Measurements from ENCODE around the gene PYGO1. TPM values are rescaled to one million over a fixed set of nuclear protein-coding genes. Genes with fewer than 3 reads are reported as not detected.
"Not testable (repeated sequence)": the region's sequence is repeated elsewhere in the genome, so short reads cannot be mapped to it uniquely, and the experiment has no call there.

The PYGO1 gene
- total RNA-seq, 1 donor from 2014 or later = under 0.01 TPM

DNA sequence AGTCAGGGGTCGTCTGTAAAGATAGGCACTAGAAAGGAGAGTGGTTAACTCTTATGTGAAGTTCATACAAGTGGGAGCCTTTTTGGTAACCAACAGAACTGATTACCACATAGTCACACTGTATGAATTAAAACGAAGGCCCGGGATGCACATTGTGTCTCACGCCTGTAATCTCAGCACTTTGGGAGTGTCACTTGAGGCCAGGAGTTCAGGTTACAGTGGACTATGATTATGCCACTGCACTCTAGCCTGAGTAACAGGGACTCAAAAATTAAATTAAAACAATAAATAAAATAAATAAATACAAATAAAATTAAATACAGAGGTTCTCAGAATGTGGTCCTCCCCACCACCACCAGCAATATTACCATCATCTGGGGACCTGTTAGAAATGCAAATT is 80.6 kb downstream of the PYGO1 start:
- no peak for DNase-seq (ENCODE audit: low read depth in 2 of 2)

DNA sequence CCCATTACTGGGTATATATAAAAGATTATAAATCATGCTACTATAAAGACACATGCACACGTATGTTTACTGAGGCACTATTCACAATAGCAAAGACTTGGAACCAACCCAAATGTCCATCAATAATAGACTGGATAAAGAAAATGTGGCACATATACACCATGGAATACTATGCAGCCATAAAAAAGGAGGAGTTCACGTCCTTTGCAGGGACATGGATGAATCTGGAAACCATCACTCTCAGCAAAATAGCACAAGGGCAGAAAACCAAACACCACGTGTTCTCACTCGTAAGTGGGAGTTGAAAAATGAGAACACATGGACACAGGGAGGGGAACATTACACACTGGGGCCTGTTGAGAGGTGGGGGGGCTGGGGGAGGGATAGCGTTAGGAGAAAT is 82.7 kb downstream of the PYGO1 start:
- not testable (repeated sequence) for DNase-seq (ENCODE audit: low read depth in 2 of 2)

- no peak for DNase-seq (ENCODE audit: low read depth in 2 of 2)
These were observed 89.0 kb downstream of the PYGO1 start for GRCh38 chr15:55499151-55499550.

GRCh38 chr15:55498109-55498938 is 89.8 kb downstream of the PYGO1 start:
- peak; percentile 82 to 88 for DNase-seq (ENCODE audit: low read depth in 2 of 2)

GRCh38 chr15:55496716-55497115 is 91.4 kb downstream of the PYGO1 start:
- DNase-seq (ENCODE audit: low read depth in 2 of 2) = peak; percentile 16 to 62

DNA sequence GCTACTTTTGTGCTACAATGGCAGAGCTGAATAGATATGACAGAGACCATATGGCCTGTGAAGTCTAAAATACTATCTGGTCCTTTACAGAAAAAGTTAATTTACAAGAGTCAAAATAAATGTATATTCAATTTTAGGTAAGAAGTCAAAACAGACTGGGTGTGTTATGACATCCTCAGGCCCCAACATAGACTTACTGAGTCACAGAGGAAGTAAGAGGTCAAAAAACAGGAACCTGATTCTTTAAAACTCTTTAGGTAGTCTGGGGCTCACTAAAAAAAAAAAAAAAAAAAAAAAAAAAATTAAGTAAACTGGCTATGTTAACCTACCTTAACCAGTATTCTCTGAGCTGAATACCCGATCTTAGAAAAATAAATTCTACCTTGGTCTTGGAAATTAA is 93.2 kb downstream of the PYGO1 start:
- DNase-seq (ENCODE audit: low read depth in 2 of 2) = peak; percentile 12 to 52

DNA sequence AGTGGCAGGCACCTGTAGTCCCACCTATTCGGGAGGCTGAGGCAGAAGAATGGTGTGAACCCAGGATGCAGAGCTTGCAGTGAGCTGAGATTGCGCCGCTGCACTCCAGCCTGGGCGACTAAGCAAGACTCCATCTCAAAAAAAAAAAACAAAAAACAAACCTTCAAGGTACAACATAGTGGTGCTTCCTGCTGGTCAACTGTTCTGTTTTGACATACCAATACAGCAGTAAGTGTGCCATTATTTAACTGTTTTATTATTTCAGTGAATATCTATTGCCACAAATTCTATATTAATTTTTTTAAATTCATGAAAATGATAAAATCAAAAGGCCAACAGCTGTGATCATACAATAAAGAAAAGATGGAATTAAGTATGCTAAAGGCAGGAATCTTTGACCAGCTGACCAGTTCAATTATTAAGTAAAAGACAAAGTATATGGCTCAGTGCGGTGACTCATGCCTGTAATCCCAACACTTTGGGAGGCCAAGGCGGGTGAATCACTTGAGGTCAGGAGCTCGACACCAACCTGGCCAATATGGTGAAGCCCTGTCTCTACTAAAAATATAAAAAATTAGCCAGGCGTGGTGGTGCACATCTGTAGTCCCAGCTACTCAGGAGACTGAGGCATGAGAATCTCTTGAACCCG is 99.1 kb downstream of the PYGO1 start:
- DNase-seq (ENCODE audit: low read depth in 2 of 2) = peak in 1 of 2 donors; percentile 68

Other genes starting within 250 kb of the PYGO1 start
- gene CCPG1, start 180.0 kb downstream of the PYGO1 start, total RNA-seq = 34.0 and 49.4 TPM in 2 replicates
- gene PIERCE2, start 179.8 kb downstream of the PYGO1 start, total RNA-seq = 0.60 and 0.87 TPM in 2 replicates
- 0.99 and 1.7 TPM in 2 replicates for gene DNAAF4, start 80.1 kb downstream of the PYGO1 start, total RNA-seq
- gene PRTG, start 154.8 kb upstream of the PYGO1 start, total RNA-seq = 0.40 and 1.7 TPM in 2 replicates

Measured in lung microvascular endothelial cell (primary cell).